Endothelial cell of umbilical vein (primary cell): ENCODE measurements around the gene GLP1R. TPM values are rescaled to one million over a fixed set of nuclear protein-coding genes. Genes with fewer than 3 reads are reported as not detected.

Source experiments
- BruUV-seq: library from RNA; stranded (reverse); fragments of 400-500 nt; replicated peaks from 2 replicates; lab custom pipeline; 2021; lab: Mats Ljungman, UMichigan
- CTCF ChIA-PET: fragments of 300-600, 350-600 bp; sonication (Branson Sonifier 250); formaldehyde crosslinking; loops from one replicate; lab custom pipeline; 2021; ENCODE audit warnings: antibody characterized with exemption, inconsistent platforms; lab: Charles Lee
- POLR2A ChIA-PET: fragments of 300-600, 350-600 bp; sonication (Branson Sonifier 250); formaldehyde crosslinking; loops from one replicate; lab custom pipeline; 2021; ENCODE audit warnings: antibody characterized with exemption, inconsistent platforms; lab: Charles Lee
- DNase-seq: peaks from one replicate; pipeline ENCODE4 v3.0.0-alpha.2; 2011; ENCODE audit warnings: low read depth, low spot score
- FAIRE-seq: peaks from 2 replicates; lab custom pipeline; 2011; peaks lifted over from hg19 to GRCh38; lab: Jason Lieb, UNC
- H2AFZ ChIP-seq: 2 replicates; pipeline ENCODE4 v1.6.0; 2012; ENCODE audit warnings: low read depth, low read length, control low read depth, inconsistent platforms
- H3K27ac ChIP-seq: 2 replicates; pipeline ENCODE4 v1.5.1; 2011; ENCODE audit warnings: low read depth, mild to moderate bottlenecking, control low read depth, low read length, moderate library complexity; ENCODE audit not compliant: insufficient read depth
- H3K27me3 ChIP-seq, 2 experiments: 2 replicates each; pipeline versions ENCODE4 v1.6.0 to v1.6.1; 2011; ENCODE audit warnings: low read length in 2 of 2, mixed read lengths in 1 of 2; ENCODE audit not compliant: control insufficient read depth in 2 of 2, insufficient read depth in 2 of 2
- H3K36me3 ChIP-seq, 2 experiments: 2 replicates in 1 of 2; 3 replicates in 1 of 2; pipeline ENCODE4 v1.5.1; 2011; ENCODE audit warnings: low read length in 2 of 2, mild to moderate bottlenecking in 1 of 2, moderate library complexity in 1 of 2; ENCODE audit not compliant: control insufficient read depth in 2 of 2, insufficient read depth in 2 of 2; ENCODE audit errors: extremely low read depth in 1 of 2
- H3K4me1 ChIP-seq: 3 replicates; pipeline ENCODE4 v1.5.1; 2011; ENCODE audit warnings: mild to moderate bottlenecking, low read length; ENCODE audit not compliant: control insufficient read depth, insufficient read depth; ENCODE audit errors: extremely low read depth
- H3K4me2 ChIP-seq: 2 replicates; pipeline ENCODE4 v1.6.1; 2011; ENCODE audit warnings: low read length, control low read depth, mixed read lengths; ENCODE audit not compliant: insufficient read depth
- H3K4me3 ChIP-seq, 3 experiments: fragments of 200-600 bp in 1 of 3; sonication (generic), shearing (Covaris generic) in 1 of 3; replicated peaks in 1 of 3; 2 replicates each; pipeline ENCODE4 v1.5.1; 2011 to 2016; ENCODE audit warnings: control low read depth in 3 of 3, low read length in 3 of 3, mild to moderate bottlenecking in 2 of 3, inconsistent platforms in 1 of 3, low read depth in 1 of 3, moderate library complexity in 1 of 3; ENCODE audit not compliant: insufficient read depth in 1 of 3
- H3K79me2 ChIP-seq: 2 replicates; pipeline ENCODE4 v1.6.0; 2012; ENCODE audit warnings: low read length, inconsistent platforms; ENCODE audit not compliant: control insufficient read depth, insufficient read depth
- H3K9ac ChIP-seq: replicated peaks from 2 replicates; pipeline ENCODE3; 2011; ENCODE audit warnings: low read length, control low read depth; ENCODE audit not compliant: insufficient read depth; ENCODE audit errors: extremely low read depth
- H3K9me1 ChIP-seq: replicated peaks from 3 replicates; pipeline ENCODE4 v1.6.0; 2011; ENCODE audit warnings: mild to moderate bottlenecking, low read length; ENCODE audit not compliant: control insufficient read depth, insufficient read depth; ENCODE audit errors: extremely low read depth
- H3K9me3 ChIP-seq: replicated peaks from 2 replicates; pipeline ENCODE4 v1.5.1; 2012; ENCODE audit warnings: low read length, inconsistent platforms; ENCODE audit not compliant: control insufficient read depth, insufficient read depth
- H4K20me1 ChIP-seq: replicated peaks from 2 replicates; pipeline ENCODE3; 2011; ENCODE audit warnings: mild to moderate bottlenecking, low read length; ENCODE audit not compliant: control insufficient read depth, insufficient read depth; ENCODE audit errors: extremely low read depth
- EZH2 ChIP-seq: IDR thresholded peaks from 2 replicates; pipeline ENCODE4 v1.6.1; 2012; ENCODE audit warnings: borderline replicate concordance, low read depth, mild to moderate bottlenecking, moderate library complexity, low read length, inconsistent platforms; ENCODE audit not compliant: severe bottlenecking
- FOS ChIP-seq: IDR thresholded peaks from 2 replicates; pipeline ENCODE4 v1.6.1; 2011; ENCODE audit warnings: mild to moderate bottlenecking, low read length, moderate library complexity, borderline replicate concordance; ENCODE audit not compliant: insufficient read depth
- GATA2 ChIP-seq: IDR thresholded peaks from 2 replicates; pipeline ENCODE4 v1.7.0; 2011; ENCODE audit warnings: low read depth, mild to moderate bottlenecking, moderate library complexity, mixed read lengths, low read length; ENCODE audit not compliant: insufficient read length, insufficient read depth
- JUN ChIP-seq: IDR thresholded peaks from 2 replicates; pipeline ENCODE4 v1.6.1; 2011; ENCODE audit warnings: borderline replicate concordance, low read depth; ENCODE audit not compliant: insufficient read length, insufficient read depth
- MYC ChIP-seq: IDR thresholded peaks from one replicate; pipeline ENCODE4 v1.6.1; 2011; ENCODE audit warnings: mild to moderate bottlenecking, low read depth, low read length
- POLR2A ChIP-seq: IDR thresholded peaks from 2 replicates; pipeline ENCODE4 v1.6.1; 2012; ENCODE audit warnings: low read depth, mild to moderate bottlenecking, control low read depth, low read length
- POLR2AphosphoS5 ChIP-seq: IDR thresholded peaks from 2 replicates; pipeline ENCODE4 v1.6.1; 2012; ENCODE audit warnings: low read depth, mild to moderate bottlenecking, control low read depth, low read length, moderate library complexity; ENCODE audit not compliant: insufficient read depth
- dilution Hi-C: fragments of 300-500 bp; cut with MboI; formaldehyde crosslinking; loops from one replicate; pipeline ENCODE4 v1.15.0; 2019; ENCODE audit warnings: low sequenced_read_pairs; ENCODE audit not compliant: extremely low pct_ligation_motif_present
- intact Hi-C: fragments of 100-400 bp; cut with micrococcal nuclease; formaldehyde crosslinking; loops from one replicate; pipeline ENCODE4 v1.10.0; 2022
- polyA plus RNA-seq, 4 experiments: library from polyadenylated mRNA; depleted of rRNA in 3 of 4; stranded (reverse) in 3 of 4; unstranded in 1 of 4; fragments of >200 nt; gene quantifications; 2 replicates each; pipeline versions ENCODE4 v1.2.1 to v1.2.3, GENCODE V29; 2011 to 2012; ENCODE audit warnings: missing spikeins in 1 of 4
- total RNA-seq: library from RNA; stranded (reverse); gene quantifications from 2 replicates; pipeline ENCODE4 v1.2.3, GENCODE V29; 2021
- TF ChIP-seq, protein P1 (sequence below): IDR thresholded peaks from 2 replicates; pipeline ENCODE4 v1.6.1; 2011; ENCODE audit not compliant: insufficient read depth, insufficient read length
- TF ChIP-seq, protein P2 (sequence below), 2 donors: IDR thresholded peaks; 1 replicate in 1 of 2; 2 replicates in 1 of 2; pipeline ENCODE4 v1.5.1; 2011; ENCODE audit warnings: low read length in 2 of 2, mild to moderate bottlenecking in 2 of 2, moderate library complexity in 2 of 2, control low read depth in 1 of 2, inconsistent platforms in 1 of 2, low read depth in 1 of 2; ENCODE audit not compliant: insufficient read depth in 1 of 2; ENCODE audit errors: extremely low read depth in 1 of 2

The GLP1R gene
- total and polyA plus RNA-seq, 2 donors (not counting 3 experiments of a cell fraction or from before 2014, with no cell fraction given), result not detected

DNA sequence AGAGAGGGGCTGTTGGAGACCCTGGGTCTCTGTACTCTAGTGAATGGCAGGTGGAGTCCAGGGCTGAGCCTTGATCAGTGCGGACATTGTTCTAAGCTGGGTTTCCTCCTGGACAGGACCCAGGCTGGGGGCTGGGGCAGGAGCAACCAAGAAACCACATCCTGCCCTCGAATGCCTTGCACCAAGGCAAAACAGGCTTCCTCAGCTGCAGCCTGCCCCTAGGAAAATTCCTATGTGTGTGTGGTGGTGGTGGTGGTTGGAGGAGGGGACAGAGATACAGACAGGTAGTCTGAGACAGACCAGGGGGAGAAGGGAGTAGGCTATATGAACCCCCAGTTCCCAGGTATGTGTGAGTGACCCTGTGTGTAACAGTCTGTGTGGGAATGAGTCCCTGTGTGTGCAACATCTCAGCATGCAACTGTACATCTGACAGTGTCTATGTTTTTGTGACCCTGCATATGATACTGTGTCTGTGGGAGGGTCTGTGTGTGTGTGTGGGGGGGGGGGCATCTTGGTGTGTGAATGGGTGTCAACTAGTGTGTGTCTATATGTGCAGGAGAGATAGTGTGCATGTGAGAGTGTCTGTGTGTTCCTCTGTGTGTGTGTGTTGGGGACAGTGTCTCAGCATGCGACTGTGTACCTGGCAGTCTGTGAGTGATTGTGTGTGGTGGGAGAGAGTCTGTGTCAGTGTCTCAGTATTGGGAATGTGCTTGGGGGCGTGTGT, 3.0 kb downstream of the GLP1R start:
- H2AFZ ChIP-seq, result no peak overlapping the region
- no peaks in the 10 kb centered on the region for H3K9me1 ChIP-seq
- peaks cover 27 to 30% of the 10 kb centered on the region in 2 experiments for H3K27me3 ChIP-seq
- H3K79me2 ChIP-seq, result no peaks in the 10 kb centered on the region
- no peak overlapping the region for H3K27ac ChIP-seq
- H3K9ac ChIP-seq, result no peak overlapping the region
- ChIA-PET CTCF (interaction anchor here (1.5 kb wide), 1 partner anchor 10 kb away, joined by 6 read pairs; no protein-coding TSS in a partner anchor), POLR2A (no interaction called here)
- no TSS peak for BruUV-seq
- no peak overlapping the region for H3K4me2 ChIP-seq
- dilution Hi-C loops, result no loop called here
- H4K20me1 ChIP-seq, result no peaks in the 10 kb centered on the region
- H3K36me3 ChIP-seq, result no peaks in the 10 kb centered on the region
- H3K9me3 ChIP-seq, result no peaks in the 10 kb centered on the region
- DNase-seq (no peak), FAIRE-seq (no peak)
- TF ChIP-seq EZH2, result no peak
- TF ChIP-seq MYC, result no peak
- no peak for TF ChIP-seq POLR2A
- intact Hi-C loops, result no loop called here
- no peaks in the 10 kb centered on the region for H3K4me1 ChIP-seq
- H3K4me3 ChIP-seq, result no peak overlapping the region

DNA sequence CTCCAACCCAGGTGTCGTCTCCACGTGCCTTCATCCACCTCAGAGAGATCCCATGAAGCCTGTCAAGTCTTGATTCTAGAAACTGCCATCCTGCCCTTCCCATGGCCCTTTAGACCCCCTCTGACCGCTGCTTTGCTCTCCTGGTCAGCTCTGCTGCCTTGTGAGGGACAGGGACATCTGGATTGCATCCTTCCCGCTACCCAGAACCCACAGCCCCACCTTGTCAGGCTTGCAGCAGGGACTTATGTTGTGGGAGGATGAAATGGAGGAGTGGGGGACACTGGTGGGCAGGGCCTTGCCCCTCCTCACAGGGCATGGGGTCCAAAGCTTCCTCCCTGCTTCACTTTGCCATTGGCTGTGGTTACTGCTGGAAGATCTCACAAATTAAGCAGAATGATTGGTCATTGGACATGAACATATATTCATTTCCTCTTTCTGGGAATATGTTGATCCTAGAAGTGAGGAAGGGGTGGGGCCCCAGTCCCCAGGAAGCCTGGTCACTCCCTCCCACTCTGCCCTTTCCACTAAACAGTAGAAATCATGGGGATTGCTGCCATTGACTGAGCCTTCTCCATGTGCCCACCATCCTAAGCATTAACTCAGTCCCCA, 4.5 kb downstream of the GLP1R start:
- no peak for DNase-seq
- Histone ChIP-seq H4K20me1 (no peaks in the 10 kb centered on the region), H3K27me3 (peaks cover 17 to 18% of the 10 kb centered on the region in 2 experiments), H3K27ac (no peak overlapping the region), H3K4me2 (no peak overlapping the region), H3K9me3 (no peaks in the 10 kb centered on the region), H3K4me3 (no peak overlapping the region), H3K9ac (no peak overlapping the region), H3K4me1 (no peaks in the 10 kb centered on the region), H3K79me2 (no peaks in the 10 kb centered on the region), H3K36me3 (no peaks in the 10 kb centered on the region), H3K9me1 (no peaks in the 10 kb centered on the region), H2AFZ (no peak overlapping the region)
- ChIA-PET CTCF (no interaction called here), POLR2A (no interaction called here)
- TF ChIP-seq EZH2 (no peak), POLR2AphosphoS5 (no peak), JUN (no peak), GATA2 (no peak), POLR2A (no peak), MYC (no peak), FOS (no peak)
- TF ChIP-seq, protein P1, sequence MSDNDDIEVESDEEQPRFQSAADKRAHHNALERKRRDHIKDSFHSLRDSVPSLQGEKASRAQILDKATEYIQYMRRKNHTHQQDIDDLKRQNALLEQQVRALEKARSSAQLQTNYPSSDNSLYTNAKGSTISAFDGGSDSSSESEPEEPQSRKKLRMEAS, result no peak
- TF ChIP-seq, protein P2, sequence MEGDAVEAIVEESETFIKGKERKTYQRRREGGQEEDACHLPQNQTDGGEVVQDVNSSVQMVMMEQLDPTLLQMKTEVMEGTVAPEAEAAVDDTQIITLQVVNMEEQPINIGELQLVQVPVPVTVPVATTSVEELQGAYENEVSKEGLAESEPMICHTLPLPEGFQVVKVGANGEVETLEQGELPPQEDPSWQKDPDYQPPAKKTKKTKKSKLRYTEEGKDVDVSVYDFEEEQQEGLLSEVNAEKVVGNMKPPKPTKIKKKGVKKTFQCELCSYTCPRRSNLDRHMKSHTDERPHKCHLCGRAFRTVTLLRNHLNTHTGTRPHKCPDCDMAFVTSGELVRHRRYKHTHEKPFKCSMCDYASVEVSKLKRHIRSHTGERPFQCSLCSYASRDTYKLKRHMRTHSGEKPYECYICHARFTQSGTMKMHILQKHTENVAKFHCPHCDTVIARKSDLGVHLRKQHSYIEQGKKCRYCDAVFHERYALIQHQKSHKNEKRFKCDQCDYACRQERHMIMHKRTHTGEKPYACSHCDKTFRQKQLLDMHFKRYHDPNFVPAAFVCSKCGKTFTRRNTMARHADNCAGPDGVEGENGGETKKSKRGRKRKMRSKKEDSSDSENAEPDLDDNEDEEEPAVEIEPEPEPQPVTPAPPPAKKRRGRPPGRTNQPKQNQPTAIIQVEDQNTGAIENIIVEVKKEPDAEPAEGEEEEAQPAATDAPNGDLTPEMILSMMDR (IDR thresholded peaks at IDR 0.05; ENCODE audit: extremely low read depth in 1 of 2, insufficient read depth in 1 of 2, low read depth in 1 of 2, low read length in 2 of 2), result no peak
- dilution Hi-C loops, result no loop called here
- FAIRE-seq, result no peak
- intact Hi-C loops, result no loop called here
- BruUV-seq, result no TSS peak
